Fibroblast of lung (primary cell): Measurements from ENCODE around the gene DNAJC17. TPM values are rescaled to one million over a fixed set of nuclear protein-coding genes. Genes with fewer than 3 reads are reported as not detected.

Experiments
- DNase-seq, 2 donors: peaks; one replicate each; pipeline versions ENCODE4 v3.0.0 to v3.0.0-alpha.2; 2010; ENCODE audit warnings: low read depth in 2 of 2
- H2AFZ ChIP-seq: 2 replicates; pipeline ENCODE4 v1.5.1; 2012; ENCODE audit warnings: low read length, control low read depth, inconsistent platforms
- H3K27ac ChIP-seq: 2 replicates; pipeline ENCODE4 v1.5.1; 2011; ENCODE audit warnings: low read length, control low read depth; ENCODE audit not compliant: insufficient read depth
- H3K27me3 ChIP-seq: 2 replicates; pipeline ENCODE4 v1.5.1; 2011; ENCODE audit warnings: mild to moderate bottlenecking, low read length; ENCODE audit not compliant: control insufficient read depth, insufficient read depth
- H3K36me3 ChIP-seq: 2 replicates; pipeline ENCODE4 v1.5.1; 2011; ENCODE audit warnings: low read length; ENCODE audit not compliant: control insufficient read depth, insufficient read depth
- H3K4me1 ChIP-seq: 2 replicates; pipeline ENCODE4 v1.5.1; 2011; ENCODE audit warnings: low read length; ENCODE audit not compliant: control insufficient read depth, insufficient read depth; ENCODE audit errors: extremely low read depth
- H3K4me2 ChIP-seq: 2 replicates; pipeline ENCODE4 v1.5.1; 2011; ENCODE audit warnings: low read length, control low read depth; ENCODE audit not compliant: insufficient read depth; ENCODE audit errors: extremely low read depth
- H3K4me3 ChIP-seq, 4 experiments: fragments of 200-600 bp in 1 of 4; sonication (generic) in 1 of 4; replicated peaks in 1 of 4; 2 replicates each; pipeline ENCODE4 v1.5.1; 2011 to 2016; ENCODE audit warnings: low read length in 4 of 4, low read depth in 3 of 4, mild to moderate bottlenecking in 3 of 4, control low read depth in 2 of 4, inconsistent platforms in 1 of 4, mixed read lengths in 1 of 4; ENCODE audit not compliant: insufficient read depth in 1 of 4; ENCODE audit errors: control extremely low read depth in 1 of 4
- H3K79me2 ChIP-seq: 2 replicates; pipeline ENCODE4 v1.5.1; 2012; ENCODE audit warnings: mild to moderate bottlenecking, low read length, inconsistent platforms; ENCODE audit not compliant: control insufficient read depth, insufficient read depth
- H3K9ac ChIP-seq: 2 replicates; pipeline ENCODE4 v1.5.1; 2011; ENCODE audit warnings: mild to moderate bottlenecking, low read length, control low read depth; ENCODE audit not compliant: insufficient read depth
- H3K9me3 ChIP-seq: 2 replicates; pipeline ENCODE4 v1.5.1; 2012; ENCODE audit warnings: low read depth, low read length; ENCODE audit not compliant: control insufficient read depth, insufficient read depth
- H4K20me1 ChIP-seq: 2 replicates; pipeline ENCODE4 v1.5.1; 2011; ENCODE audit warnings: low read length; ENCODE audit not compliant: control insufficient read depth, insufficient read depth; ENCODE audit errors: extremely low read depth
- CTCF ChIP-seq, 2 donors: IDR thresholded peaks in 1 of 2; conservative IDR thresholded peaks in 1 of 2; 1 replicate in 1 of 2; 2 replicates in 1 of 2; pipeline ENCODE4 v1.5.1; 2011 to 2012; ENCODE audit warnings: low read length in 2 of 2, control low read depth in 1 of 2, inconsistent platforms in 1 of 2, low read depth in 1 of 2, mild to moderate bottlenecking in 1 of 2
- EZH2 ChIP-seq: IDR thresholded peaks from 2 replicates; pipeline ENCODE4 v1.5.1; 2012; ENCODE audit warnings: low read length, control low read depth, mild to moderate bottlenecking; ENCODE audit errors: missing control alignments
- polyA plus RNA-seq, 2 donors: library from polyadenylated mRNA; depleted of rRNA in 1 of 2; stranded (reverse) in 1 of 2; unstranded in 1 of 2; fragments of >200 nt; gene quantifications; 2 replicates each; pipeline ENCODE4 v1.2.1, GENCODE V29; 2011 to 2012; ENCODE audit warnings: missing spikeins in 1 of 2
- total RNA-seq: library from RNA; depleted of rRNA; stranded (reverse); fragments of >200 nt; gene quantifications from 2 replicates; pipeline ENCODE4 v1.2.1, GENCODE V29; 2014

The DNAJC17 gene
- total and polyA plus RNA-seq, 2 donors (not counting 1 experiment from before 2014, with no cell fraction given) = 17.7 to 41.8 TPM

GRCh38 chr15:40755812-40756208 is 51.5 kb downstream of the DNAJC17 start:
- Histone ChIP-seq H3K27ac (peak overlapping the region; percentile 92), H3K4me1 (no peaks in the 10 kb centered on the region)

GRCh38 chr15:40754883-40755811 is 52.1 kb downstream of the DNAJC17 start, which contains the start of gene RMDN3:
RMDN3 (minus strand) TSS chr15:40755254; CDS start chr15:40754783, 471 bp downstream.
- no peak for TF ChIP-seq CTCF (conservative IDR thresholded peaks at IDR 0.05 in 1 of 2, IDR thresholded peaks at IDR 0.05 in 1 of 2; ENCODE audit: low read depth in 1 of 2, low read length in 2 of 2)
- TF ChIP-seq EZH2 = no peak

More at GRCh38 chr15:40755812-40756208, 51.5 kb downstream of the DNAJC17 start:
- H3K9ac ChIP-seq = peak overlapping the region; percentile 73
- H3K9me3 ChIP-seq = no peaks in the 10 kb centered on the region
- H4K20me1 ChIP-seq = no peaks in the 10 kb centered on the region
- DNase-seq = no peak
- H3K27me3 ChIP-seq = no peaks in the 10 kb centered on the region
- H3K4me3 ChIP-seq = peak overlapping the region in 3 of 4 experiments; percentile 85 to 99 (median 88)
- H3K79me2 ChIP-seq = peaks cover 9% of the 10 kb centered on the region
- no peak for TF ChIP-seq EZH2
- TF ChIP-seq CTCF (conservative IDR thresholded peaks at IDR 0.05 in 1 of 2, IDR thresholded peaks at IDR 0.05 in 1 of 2; ENCODE audit: low read depth in 1 of 2, low read length in 2 of 2) = no peak
- H2AFZ ChIP-seq = no peak overlapping the region
- peak overlapping the region; percentile 81 for H3K4me2 ChIP-seq
- peaks cover 1% of the 10 kb centered on the region for H3K36me3 ChIP-seq

GRCh38 chr15:40754574-40754882 is 52.7 kb downstream of the DNAJC17 start:
- H3K27me3 ChIP-seq = no peaks in the 10 kb centered on the region
- TF ChIP-seq EZH2 (no peak), CTCF (conservative IDR thresholded peaks at IDR 0.05 in 1 of 2, IDR thresholded peaks at IDR 0.05 in 1 of 2; ENCODE audit: low read depth in 1 of 2, low read length in 2 of 2) (no peak)
- peak overlapping the region; percentile 82 to 99 (median 90) for H3K4me3 ChIP-seq
- no peak for DNase-seq
- peak overlapping the region; percentile 85 for H3K4me2 ChIP-seq
- H3K9ac ChIP-seq = peak overlapping the region; percentile 85
- peak overlapping the region; percentile 82 for H2AFZ ChIP-seq
- peak overlapping the region; percentile 92 for H3K27ac ChIP-seq
- H3K9me3 ChIP-seq = no peaks in the 10 kb centered on the region
- H3K36me3 ChIP-seq = peaks cover 1% of the 10 kb centered on the region
- H3K79me2 ChIP-seq = peaks cover 9% of the 10 kb centered on the region
- no peaks in the 10 kb centered on the region for H4K20me1 ChIP-seq
- H3K4me1 ChIP-seq = no peaks in the 10 kb centered on the region

More at GRCh38 chr15:40754883-40755811, 52.1 kb downstream of the DNAJC17 start, which contains the start of gene RMDN3:
- peak within 1 kb of the TSS; percentile 85 to 99 (median 90) for H3K4me3 ChIP-seq
- H3K79me2 ChIP-seq = peaks cover 9% of the 10 kb centered on the region
- H3K27ac ChIP-seq = peak within 1 kb of the TSS; percentile 92
- peak; percentile 87 to 92 for DNase-seq
- no peaks in the 10 kb centered on the region for H3K4me1 ChIP-seq
- peaks cover 1% of the 10 kb centered on the region for H3K36me3 ChIP-seq
- H2AFZ ChIP-seq = peak within 1 kb of the TSS; percentile 98
- no peaks in the 10 kb centered on the region for H3K9me3 ChIP-seq
- peak within 1 kb of the TSS; percentile 85 for H3K4me2 ChIP-seq
- H3K9ac ChIP-seq = peak within 1 kb of the TSS; percentile 85
- H4K20me1 ChIP-seq = no peaks in the 10 kb centered on the region
- H3K27me3 ChIP-seq = no peaks in the 10 kb centered on the region
